HG02642 (cell line): ENCODE results near the gene BCOR.

Experiments
- ATAC-seq: cut with Tn5 transposase; IDR thresholded peaks from one replicate; pipeline ENCODE4 v1.9.1; 2021; ENCODE audit warnings: mild to moderate bottlenecking; ENCODE audit not compliant: unreplicated experiment, poor library complexity

BCOR gene

GRCh38 chrX:40068048-40068447 is 29.7 kb downstream of the BCOR start:
- no peak for ATAC-seq

- no peak for ATAC-seq
Observed at GRCh38 chrX:40066700-40067099, 31.1 kb downstream of the BCOR start.

GRCh38 chrX:40065296-40066046 is 32.3 kb downstream of the BCOR start:
- no peak for ATAC-seq

GRCh38 chrX:40064055-40064597 is 33.6 kb downstream of the BCOR start:
- ATAC-seq: no peak

- no peak for ATAC-seq
Observed at GRCh38 chrX:40063555-40063954, 34.2 kb downstream of the BCOR start.

GRCh38 chrX:40062525-40063155 is 35.1 kb downstream of the BCOR start:
- ATAC-seq: no peak

- no peak for ATAC-seq
Observed at GRCh38 chrX:40061871-40062524, 35.8 kb downstream of the BCOR start.

- no peak for ATAC-seq
Observed at GRCh38 chrX:40061005-40061404, 36.8 kb downstream of the BCOR start.

GRCh38 chrX:40060356-40060845 is 37.4 kb downstream of the BCOR start:
- no peak for ATAC-seq

- no peak for ATAC-seq
Observed at GRCh38 chrX:40058719-40059118, 39.0 kb downstream of the BCOR start.

GRCh38 chrX:40057405-40057804 is 40.4 kb downstream of the BCOR start:
- no peak for ATAC-seq

- no peak for ATAC-seq
Observed at GRCh38 chrX:40056420-40056819, 41.3 kb downstream of the BCOR start.

- ATAC-seq: no peak
Observed at GRCh38 chrX:40055495-40055894, 42.3 kb downstream of the BCOR start.

- no peak for ATAC-seq
Observed at GRCh38 chrX:40054793-40055192, 43.0 kb downstream of the BCOR start.

- ATAC-seq: no peak
Observed at GRCh38 chrX:40050532-40050931, 47.2 kb downstream of the BCOR start.

GRCh38 chrX:40049084-40049641 is 48.6 kb downstream of the BCOR start:
- ATAC-seq: no peak

GRCh38 chrX:40047485-40047884 is 50.3 kb downstream of the BCOR start:
- no peak for ATAC-seq

- ATAC-seq: no peak
Observed at GRCh38 chrX:40043895-40044294, 53.9 kb downstream of the BCOR start.

GRCh38 chrX:40041915-40042314 is 55.8 kb downstream of the BCOR start:
- ATAC-seq: no peak

- no peak for ATAC-seq
Observed at GRCh38 chrX:40040686-40041461, 56.9 kb downstream of the BCOR start.
